GM18519 (cell line): ENCODE data around the gene BMP8B.
"Not testable (repeated sequence)": the region's sequence is repeated elsewhere in the genome, so short reads cannot be mapped to it uniquely, and the experiment has no call there.

Experiments
- ATAC-seq: cut with Tn5 transposase; IDR thresholded peaks from one replicate; pipeline ENCODE4 v1.9.1; 2021; ENCODE audit warnings: mild to moderate bottlenecking, moderate library complexity; ENCODE audit not compliant: unreplicated experiment, low FRiP score

The BMP8B gene

GRCh38 chr1:39816415-39817090, 27.9 kb upstream of the BMP8B start:
- ATAC-seq, result peak; percentile 38

GRCh38 chr1:39812913-39813312, 24.2 kb upstream of the BMP8B start:
- ATAC-seq, result no peak

- ATAC-seq, result no peak
Observed at GRCh38 chr1:39808784-39809517, 20.3 kb upstream of the BMP8B start.

GRCh38 chr1:39805385-39805784, 16.7 kb upstream of the BMP8B start:
- ATAC-seq, result no peak

- no peak for ATAC-seq
Observed at GRCh38 chr1:39802496-39803260, 14.0 kb upstream of the BMP8B start.

GRCh38 chr1:39800471-39800835, 11.8 kb upstream of the BMP8B start:
- ATAC-seq, result no peak

- ATAC-seq, result peak; percentile 40
Observed at GRCh38 chr1:39799770-39800470, 11.3 kb upstream of the BMP8B start.

GRCh38 chr1:39798859-39799769, 10.4 kb upstream of the BMP8B start:
- ATAC-seq, result peak; percentile 85

GRCh38 chr1:39795651-39796050, 7.0 kb upstream of the BMP8B start:
- ATAC-seq, result no peak

- no peak for ATAC-seq
Observed at GRCh38 chr1:39791838-39792237, 3.2 kb upstream of the BMP8B start.

GRCh38 chr1:39789571-39790110, 976 bp upstream of the BMP8B start:
- no peak for ATAC-seq

- no peak for ATAC-seq
Observed at GRCh38 chr1:39788426-39788757, 273 bp downstream of the BMP8B start.

GRCh38 chr1:39787964-39788363, 701 bp downstream of the BMP8B start:
- ATAC-seq, result not testable (repeated sequence)

GRCh38 chr1:39787468-39787867, 1.2 kb downstream of the BMP8B start:
- no peak for ATAC-seq

- not testable (repeated sequence) for ATAC-seq
Observed at GRCh38 chr1:39787108-39787375, 1.6 kb downstream of the BMP8B start.

GRCh38 chr1:39786303-39787107, 2.2 kb downstream of the BMP8B start:
- ATAC-seq, result not testable (repeated sequence)

GRCh38 chr1:39782685-39783084, 6.0 kb downstream of the BMP8B start:
- not testable (repeated sequence) for ATAC-seq

- ATAC-seq, result no peak
Observed at GRCh38 chr1:39782103-39782502, 6.6 kb downstream of the BMP8B start.

- ATAC-seq, result no peak
Observed at GRCh38 chr1:39781349-39781715, 7.3 kb downstream of the BMP8B start.
